Esophagus mucosa (tissue), 1 donor: ENCODE results near the gene CCDC192. TPM values are rescaled to one million over a fixed set of nuclear protein-coding genes. Genes with fewer than 3 reads are reported as not detected.

ENCODE experiments used
- ATAC-seq: fragments of 200-7000 bp; cut with Tn5 transposase; one replicate; pipeline ENCODE4 v1.9.1; 2020
- total RNA-seq: library from RNA; stranded (reverse); gene quantifications from one replicate; pipeline ENCODE4 v1.2.4, GENCODE V29; 2023
- donor health status: DM: yes; HTN: yes; CAD: no.

The CCDC192 gene
- total RNA-seq, 1 donor from 2014 or later, result not detected

DNA sequence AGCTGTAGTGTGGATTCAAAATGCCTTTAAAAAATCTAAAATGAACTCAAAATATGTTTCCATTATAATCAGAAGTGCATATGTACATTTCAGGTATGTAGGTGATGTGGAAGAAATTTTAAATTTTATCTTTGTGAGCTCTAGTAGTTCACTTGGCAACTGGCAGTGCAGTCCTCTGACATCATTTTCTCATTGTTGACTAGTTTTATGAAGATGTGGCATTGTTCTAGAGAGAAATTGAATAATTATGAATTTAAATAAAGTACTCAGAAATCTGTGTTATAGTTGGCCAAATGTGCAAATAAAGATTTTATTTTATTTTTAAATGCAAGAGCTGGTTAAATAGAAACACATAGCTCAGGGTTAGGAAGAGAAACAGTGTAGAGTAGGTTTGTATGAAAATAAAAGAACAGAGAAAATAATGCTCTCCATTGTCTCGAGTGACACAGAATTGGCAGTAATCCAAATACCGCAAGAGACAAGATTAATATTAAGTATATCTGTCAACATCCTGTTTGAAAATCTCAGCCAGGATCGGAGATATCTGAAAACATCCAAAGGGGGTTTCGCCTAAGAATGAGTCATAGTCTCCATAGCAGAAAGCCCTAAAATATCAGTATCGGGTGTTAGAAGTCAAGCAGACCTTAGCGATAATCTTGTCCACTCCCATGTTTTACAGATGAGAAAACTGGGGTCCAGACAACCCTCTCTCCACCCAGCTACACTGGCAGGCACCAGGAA is 189.4 kb downstream of the CCDC192 start:
- peak; percentile 11 for ATAC-seq

DNA sequence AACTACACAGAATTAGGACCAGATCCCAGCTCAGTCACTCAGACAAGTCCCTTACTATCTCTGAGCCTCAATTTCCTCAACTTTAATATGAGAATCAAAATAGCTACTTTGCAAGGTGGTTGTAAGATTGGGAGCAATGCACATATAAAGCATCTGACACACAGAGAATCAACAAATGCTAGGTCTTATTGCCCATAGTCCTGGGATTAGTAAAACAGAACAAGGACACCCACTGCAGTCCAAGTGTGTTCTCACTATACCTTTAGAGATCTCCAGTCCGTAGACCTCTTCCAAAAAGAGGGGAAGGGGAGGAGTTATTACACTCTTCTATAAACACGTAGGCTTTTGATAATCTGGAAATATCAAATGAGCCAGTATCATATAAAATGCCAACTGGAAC is 190.0 kb downstream of the CCDC192 start:
- ATAC-seq, result no peak

DNA sequence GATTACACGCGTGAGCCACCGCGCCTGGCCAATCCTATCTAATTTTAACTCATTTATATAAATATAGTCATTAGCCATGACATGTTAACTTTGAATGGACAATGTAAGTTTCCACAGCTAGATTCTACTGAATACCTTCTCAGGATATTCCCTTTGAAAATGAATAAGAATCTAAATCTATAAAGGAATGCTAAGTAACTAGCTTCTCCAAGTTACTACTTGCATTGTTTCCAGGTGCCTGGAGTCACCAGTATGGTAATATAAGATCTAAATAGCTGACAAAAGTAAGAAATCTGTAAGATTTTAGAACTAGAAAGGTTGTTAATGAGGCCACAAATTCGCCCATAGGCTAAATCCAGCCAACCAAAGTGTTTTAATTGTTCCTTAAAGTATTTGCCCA is 191.3 kb downstream of the CCDC192 start:
- no peak for ATAC-seq

DNA sequence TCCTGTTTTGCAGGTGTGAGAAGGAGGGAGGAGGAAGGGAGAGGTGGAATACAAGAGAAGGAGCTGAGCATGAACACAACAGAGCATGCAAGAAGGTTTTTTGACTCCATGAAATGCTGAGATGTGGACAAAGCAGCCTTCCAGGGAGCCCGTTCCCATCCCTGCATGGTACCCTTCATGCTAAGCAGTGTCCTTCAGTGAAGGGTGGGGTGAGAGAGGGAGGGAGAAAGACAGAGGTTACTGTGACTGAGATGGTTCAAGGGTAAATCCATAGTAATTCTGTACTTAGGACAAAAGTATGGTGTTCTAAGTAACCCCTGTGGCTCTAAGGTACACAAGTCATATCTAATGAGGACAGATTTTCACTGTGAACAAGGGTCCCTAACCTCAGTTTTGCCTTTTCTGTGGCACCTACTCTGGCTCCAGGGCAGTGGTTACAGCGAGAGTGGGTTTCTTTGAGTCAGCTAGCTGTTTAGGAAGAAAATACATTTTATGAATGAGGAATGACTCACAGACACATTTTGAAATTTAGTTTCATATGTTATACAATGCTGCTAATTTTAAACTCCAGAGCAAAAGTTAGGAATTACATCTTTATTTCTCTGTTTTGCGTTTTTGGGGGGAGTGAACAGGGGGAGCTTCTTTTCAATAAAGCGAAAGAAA is 195.5 kb downstream of the CCDC192 start:
- ATAC-seq, result no peak

DNA sequence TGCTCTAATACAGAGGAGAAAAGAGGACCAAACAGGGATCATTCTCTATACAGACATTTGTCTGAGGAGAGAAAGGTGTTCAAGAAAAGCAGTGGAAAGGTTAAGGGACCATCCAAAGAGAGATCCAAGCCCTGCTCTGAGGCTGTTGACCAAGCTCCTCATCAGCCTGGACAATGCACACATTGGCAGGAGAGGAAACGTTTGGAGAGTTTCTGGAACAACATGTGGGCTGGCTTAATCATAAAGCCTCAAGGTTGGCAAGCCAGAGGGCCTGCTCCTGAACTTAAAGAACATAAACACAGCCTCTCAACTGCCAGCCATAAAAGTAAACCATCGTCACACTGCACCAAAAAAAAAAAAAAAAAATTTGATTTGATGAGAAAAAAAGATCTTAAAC is 196.0 kb downstream of the CCDC192 start:
- no peak for ATAC-seq

DNA sequence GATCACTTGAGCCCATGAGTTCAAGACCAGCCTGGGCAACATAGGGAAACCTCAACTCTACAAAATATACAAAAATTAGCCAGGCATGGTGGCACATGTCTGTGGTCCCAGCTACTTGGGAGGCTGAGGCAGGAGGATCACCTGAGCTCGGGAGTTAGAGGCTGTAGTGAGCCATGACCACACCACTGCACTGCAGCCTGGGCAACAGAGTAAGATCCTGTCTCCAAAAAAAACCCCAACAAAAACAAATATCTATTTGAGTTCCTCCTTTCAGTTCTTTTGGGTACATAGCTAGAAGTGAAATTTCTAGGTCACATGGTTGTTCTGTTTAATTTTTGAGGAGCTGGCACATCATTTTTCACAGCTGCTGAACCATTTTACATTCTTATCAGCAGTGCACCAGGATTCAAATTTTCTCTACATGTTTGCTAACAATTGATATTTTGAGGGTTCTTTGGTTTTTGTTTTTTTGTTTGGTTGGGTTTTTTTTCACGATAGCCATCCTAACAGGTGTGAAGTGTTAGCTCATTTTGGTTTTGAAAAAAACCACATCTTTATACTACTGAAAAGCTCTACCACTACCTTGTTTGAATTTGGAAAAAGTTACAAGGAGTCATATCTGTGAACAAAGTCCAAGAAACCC is 203.5 kb downstream of the CCDC192 start:
- no peak for ATAC-seq

DNA sequence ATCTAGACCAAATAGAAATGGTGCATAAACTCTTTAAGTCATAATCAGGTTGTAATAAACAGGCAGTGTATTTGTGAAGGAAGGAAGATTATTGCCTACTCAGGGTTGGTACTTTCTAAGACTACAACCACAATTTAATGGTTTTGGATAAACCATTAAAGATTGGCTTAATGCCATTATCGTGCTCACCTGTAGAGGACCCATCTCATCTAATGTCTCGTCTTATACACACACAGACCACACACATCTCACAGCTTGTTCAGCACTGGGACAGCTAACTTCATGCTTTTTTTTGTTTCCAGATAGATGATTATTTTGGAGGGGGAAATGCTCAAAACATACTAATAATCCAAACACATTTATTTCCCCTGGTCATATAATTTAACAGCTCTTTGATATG is 204.7 kb downstream of the CCDC192 start:
- no peak for ATAC-seq

DNA sequence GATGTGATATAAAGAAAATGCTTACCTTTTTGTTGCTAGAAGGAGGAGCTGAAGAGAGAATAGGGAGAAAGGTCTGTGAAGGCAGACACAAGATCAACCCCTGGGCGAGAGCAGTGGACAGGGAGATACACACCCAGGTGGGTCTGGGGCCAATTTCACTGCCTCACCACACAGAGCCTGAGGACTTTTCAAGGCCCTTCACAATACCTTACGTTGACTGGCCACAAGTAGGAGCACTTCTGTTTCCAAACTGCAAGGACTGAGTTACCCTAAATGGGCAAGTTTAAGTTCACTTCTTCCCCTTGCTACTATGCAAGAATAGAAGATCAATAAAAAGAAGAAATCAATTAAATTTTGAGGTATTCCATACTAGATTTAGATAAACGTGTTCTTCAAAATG is 205.9 kb downstream of the CCDC192 start:
- ATAC-seq, result peak; percentile 72

DNA sequence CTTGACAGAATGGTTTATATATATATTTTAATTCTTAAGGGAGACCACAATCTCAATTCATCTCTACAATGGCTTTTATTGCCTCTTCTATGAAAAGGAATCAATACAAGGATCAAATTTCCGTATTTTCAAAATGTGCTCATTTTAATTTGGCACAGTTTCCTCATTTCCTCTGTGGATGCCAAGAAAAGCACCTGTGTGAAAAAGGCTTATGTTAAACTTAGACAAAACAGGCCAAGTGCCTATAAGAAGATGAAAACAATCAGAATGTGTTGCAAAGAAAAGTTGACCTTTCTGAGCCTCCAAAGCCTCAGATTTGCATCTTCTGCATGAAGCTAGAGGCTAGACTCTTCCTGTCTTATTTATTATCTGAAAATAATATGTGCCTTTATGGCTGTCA is 206.6 kb downstream of the CCDC192 start:
- ATAC-seq, result no peak

DNA sequence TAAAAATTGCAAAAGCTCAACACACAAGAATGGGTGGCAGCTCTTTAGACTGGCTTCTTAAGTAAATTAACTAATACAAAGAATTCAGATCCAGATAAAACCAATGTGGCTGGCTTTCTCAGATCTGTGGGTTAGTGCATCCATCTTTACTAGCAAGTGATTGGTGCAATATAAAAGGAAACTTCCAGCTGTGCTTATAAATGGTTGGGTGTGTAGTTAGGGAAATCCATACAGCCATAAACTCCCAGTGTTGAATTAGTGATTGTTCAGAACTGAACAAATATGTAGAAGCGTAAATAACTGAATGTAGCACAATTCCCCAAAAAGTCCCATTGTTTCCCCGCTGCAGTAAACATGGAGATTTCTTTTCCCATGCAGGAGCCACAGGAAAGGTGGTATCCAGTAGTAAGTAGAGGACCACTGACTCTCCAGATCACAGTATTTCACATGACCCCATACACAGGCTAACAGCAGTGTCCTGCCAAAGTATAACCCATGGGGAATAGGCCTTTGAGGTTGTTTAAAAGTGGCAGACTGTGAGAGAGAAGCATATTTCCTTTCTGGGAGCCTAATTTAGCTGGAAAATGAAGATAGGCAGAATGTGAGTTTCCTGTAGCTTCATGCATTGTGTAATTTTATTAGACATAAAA is 207.2 kb downstream of the CCDC192 start:
- no peak for ATAC-seq

DNA sequence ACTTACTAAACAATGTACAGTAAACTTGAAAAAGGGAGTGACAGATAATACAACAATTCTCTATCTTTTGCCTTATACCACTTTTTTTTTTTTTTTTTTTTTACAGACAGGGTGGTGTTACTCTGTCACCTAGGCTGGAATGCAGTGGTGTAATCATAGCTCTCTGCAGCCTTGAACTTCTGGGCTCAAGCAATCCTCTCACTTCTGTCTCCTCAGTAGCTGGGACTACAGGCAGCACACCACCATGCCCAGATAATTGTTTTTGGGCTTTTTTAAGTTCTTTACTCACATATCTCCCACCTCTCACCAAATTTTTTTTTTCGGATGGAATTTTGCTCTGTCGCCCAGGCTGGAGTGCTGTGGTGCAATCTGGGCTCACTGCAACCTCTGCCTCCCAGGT is 208.4 kb downstream of the CCDC192 start:
- no peak for ATAC-seq

DNA sequence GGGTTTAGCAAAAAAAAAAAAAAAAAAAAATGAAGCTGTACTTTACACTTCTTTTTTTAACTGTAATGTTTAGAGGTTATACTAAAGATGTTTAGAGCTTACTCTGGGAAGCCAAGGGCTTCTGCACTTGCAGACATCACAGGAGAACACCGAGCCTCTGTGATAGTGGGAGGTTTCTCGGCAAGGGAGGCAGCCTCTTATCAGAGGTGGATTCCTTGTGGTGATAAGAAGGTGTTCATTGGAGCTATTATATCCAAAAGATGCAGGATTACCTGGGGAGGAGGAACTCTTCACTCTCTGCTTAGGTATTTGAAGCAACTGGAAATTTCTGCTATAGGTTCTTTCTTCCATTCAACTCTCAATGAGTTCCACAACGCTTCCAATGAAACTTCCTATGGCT is 209.2 kb downstream of the CCDC192 start:
- ATAC-seq, result no peak

DNA sequence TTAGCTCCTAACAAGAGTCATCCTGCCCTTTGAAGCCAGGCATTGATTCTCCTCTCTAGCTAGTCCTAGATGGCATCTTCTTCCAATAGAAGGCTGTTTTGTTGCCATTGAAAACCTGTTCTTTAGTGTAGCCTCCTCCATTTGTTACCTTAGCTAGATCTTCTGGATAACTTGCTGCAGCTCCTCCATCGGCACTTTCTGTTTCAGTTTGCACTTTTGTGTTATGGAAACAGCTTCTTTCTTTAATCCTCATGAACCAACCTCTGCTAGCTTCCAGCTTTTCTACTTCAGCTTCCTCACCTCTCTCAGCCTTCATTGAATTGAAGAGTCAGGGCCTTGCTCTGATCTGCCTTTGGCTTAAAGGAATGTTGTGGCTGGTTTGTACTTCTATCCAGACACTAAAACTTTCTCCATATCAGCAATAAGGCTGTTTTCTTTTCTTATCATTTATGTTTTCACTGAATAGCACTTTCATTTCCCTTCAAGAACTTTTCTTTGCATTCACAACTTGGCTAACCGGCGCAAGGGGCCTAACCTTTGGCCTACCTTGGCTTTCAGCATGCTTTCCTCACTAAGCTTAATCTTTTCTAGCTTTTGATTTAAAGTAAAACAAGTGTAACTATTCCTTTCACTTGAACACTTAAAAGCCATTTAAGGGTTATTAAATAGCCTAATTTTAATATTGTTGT is 213.8 kb downstream of the CCDC192 start:
- ATAC-seq, result no peak

DNA sequence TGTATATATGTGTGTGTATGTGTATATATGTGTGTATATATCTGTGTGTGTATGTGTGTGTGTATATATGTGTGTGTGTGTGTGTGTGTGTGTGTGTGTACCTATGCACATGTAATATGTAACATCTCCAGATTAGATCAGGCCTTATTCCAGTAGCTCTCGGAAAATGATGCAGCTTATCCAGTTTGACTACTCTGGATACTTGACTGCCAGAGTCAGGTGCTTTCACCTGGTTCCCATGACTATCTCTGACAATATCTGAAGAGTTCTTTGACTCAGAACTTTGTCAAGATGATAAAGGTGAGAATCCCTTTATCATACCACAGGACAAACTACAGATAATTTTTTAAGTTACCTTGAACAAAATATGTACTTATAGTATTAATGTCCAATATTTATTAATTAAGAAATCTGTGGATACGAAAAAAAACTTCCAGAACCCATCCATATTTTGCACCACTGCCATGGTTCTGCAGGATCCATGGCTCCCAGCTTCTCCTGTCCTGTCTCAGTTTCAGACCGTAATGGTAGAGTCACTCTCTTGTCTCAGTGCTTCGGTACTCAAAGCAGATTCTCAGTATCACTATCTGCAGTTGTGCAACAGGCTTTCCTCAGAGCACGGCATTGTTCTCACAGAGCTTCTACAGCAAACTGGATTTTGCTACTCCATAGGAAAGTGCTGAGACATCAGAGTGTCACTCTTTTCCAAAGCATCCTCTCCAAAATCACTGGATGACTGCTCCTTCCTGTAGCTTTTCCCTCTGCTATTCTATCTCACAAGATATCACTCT is 216.0 kb downstream of the CCDC192 start:
- peak; percentile 48 for ATAC-seq

DNA sequence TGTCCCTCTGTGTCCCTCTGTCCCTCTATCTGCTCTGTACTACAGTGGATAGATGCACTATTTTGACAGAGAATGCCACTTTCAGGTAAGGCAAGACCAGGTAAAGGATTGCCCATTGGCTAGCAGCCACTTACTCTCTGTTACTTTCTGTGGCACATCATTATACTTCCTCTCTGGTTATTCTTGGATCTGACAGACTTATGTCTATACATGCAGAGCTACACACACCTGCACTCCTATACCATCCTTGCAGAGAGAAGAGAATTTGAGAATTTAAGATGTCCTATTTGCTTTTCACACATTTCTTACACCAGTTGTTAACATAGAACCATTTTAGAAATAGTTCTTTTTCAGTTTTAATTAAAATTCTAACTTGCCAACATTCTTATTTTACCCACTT is 216.6 kb downstream of the CCDC192 start:
- ATAC-seq, result no peak

DNA sequence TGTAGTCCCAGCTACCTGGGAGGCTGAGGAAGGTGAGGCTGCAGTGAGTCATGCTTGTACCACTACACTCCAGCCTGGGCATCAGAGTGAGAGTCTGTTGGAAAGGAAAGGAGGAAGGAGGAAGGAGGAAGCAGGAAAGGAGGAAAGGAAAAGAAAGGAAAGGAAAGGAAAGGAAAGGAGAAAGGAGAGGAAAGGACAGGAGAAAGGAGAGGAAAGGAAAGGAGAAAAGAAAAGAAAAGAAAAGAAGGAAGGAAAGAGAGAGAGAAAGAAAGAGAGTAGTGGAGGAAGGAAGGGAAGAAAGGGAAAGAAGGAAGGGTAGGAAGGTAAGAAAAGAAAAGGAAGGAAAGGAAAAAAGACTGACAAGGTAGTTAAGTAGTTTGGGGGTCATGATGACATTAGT is 217.7 kb downstream of the CCDC192 start:
- ATAC-seq, result no peak

DNA sequence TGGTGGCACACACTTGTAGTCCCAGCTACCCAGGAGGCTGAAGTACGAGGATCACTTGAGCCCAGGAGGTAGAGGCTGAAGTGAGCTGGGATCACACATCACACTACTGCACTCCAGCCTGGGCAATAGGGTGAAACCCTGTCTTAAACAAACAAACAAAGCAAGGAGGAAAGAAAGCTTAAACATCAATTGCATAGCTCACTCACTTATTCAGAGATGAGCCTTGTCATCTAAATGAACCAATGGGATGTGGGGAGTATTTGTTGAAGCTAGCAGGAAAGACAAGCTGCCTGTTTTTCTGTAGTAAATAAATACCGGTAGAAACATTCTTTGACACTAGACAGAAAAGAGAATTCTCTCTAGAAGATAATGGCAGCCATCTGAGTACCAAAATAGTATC is 219.4 kb downstream of the CCDC192 start:
- no peak for ATAC-seq

DNA sequence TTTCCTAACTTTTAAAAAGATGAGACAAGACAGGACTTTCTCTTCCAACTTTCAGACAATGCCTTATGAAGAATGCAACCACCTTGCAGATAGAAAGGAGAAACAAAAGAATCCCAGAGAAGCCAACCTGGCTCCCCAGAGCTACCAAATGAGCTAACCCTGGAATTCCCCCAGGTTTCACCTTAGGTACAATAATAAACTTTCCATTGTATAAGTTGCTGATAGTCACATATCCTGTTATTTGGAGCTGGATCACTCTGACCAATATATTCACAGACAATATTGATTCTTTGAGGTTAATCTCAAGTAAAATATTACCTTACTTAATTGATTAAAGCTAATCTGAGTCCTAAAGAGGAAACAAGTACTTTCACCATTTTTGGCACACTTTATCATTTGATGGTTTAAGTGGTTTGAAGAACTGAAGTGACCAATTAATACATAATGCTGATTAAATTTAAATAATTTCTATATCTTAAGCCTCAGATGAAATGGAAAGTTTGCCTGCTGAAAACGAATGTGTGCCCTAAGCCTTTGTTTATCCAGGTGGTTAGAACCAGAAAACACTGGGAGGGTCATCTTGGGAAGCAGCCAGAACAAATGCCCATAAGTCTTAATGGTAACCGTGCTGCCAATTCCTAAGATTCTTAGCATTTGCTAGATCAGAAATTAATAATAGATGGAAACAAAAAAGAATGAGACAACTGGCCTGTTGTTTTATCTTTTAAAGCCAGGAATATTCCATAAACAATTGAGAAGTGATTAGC is 220.8 kb downstream of the CCDC192 start:
- ATAC-seq, result no peak

DNA sequence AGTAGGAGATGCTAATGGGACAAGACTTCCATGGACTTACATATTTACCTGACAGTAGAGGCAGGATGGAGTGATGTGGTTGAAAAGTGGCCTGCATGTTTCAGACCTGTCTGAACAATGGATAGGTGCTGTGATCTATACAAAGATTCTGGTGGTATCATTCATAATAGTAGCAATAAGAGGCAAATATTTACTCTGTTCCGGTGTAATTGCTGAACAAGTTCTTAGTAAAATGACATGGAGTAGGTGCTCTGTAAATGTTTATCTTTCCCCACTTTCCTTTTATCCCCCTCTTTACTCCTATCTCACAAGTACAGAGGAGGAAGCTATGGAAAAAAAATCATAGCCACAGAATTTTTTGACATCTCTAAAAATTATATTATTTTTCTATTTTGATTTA is 221.4 kb downstream of the CCDC192 start:
- no peak for ATAC-seq

DNA sequence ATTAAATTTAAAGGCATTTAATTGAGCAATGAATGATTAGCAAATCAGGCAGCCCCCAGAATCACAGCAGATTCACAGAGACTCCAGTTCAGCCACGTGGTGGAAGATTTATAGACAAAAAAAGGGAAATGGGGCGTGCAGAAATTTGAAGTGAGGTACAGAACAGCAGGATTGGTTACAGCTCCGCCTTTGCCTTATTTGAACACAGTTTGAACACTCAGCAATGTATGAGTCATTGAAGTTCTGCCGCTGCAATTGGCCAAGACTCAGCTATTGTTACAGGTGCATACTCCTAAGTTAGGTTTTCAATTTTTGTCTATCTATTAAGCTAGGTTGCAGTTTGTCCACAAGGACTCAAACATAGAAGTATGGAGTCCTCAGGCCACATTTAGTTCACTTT is 222.7 kb downstream of the CCDC192 start:
- peak; percentile 90 for ATAC-seq

DNA sequence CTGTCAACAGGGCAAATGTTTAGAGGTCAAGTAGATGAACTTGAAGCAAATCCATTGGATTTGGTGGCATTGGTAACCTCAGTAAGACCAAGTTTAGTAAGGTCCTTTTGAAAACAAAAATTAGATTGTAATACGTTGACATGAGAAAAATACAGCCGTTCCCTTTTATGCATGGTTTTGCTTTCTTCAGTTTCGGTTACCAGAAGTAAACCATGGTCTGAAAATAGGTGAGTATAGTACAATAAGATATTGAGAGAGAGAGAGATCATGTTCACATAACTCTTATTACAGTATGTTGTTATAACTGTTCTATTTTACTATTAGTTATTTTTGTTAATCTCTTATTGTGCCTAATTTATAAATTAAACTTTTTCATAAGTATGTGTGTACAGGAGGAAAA is 223.8 kb downstream of the CCDC192 start:
- ATAC-seq, result no peak
